ENCODE measurements around the gene NUP37.

DNA sequence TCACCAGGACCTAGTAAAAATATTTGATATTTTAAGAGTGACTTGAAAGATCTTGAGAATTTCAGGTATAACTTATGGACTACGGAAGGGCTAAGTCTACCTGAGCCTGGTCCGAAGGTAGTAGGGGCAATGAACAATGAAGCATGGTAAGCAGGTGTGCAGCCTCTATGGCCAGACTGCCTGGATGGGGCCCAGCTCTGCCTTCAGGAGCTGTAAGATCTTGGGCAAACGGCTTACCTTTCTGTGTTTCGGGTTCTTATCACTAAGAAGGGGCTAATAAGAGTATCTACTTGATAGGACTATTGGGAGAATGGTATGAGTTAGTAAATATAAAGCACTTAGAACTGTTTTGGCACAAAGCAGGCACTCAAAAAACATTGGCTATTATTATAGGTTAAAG, 39.1 kb downstream of the NUP37 start:
- TF ChIP-seq, protein P1, sequence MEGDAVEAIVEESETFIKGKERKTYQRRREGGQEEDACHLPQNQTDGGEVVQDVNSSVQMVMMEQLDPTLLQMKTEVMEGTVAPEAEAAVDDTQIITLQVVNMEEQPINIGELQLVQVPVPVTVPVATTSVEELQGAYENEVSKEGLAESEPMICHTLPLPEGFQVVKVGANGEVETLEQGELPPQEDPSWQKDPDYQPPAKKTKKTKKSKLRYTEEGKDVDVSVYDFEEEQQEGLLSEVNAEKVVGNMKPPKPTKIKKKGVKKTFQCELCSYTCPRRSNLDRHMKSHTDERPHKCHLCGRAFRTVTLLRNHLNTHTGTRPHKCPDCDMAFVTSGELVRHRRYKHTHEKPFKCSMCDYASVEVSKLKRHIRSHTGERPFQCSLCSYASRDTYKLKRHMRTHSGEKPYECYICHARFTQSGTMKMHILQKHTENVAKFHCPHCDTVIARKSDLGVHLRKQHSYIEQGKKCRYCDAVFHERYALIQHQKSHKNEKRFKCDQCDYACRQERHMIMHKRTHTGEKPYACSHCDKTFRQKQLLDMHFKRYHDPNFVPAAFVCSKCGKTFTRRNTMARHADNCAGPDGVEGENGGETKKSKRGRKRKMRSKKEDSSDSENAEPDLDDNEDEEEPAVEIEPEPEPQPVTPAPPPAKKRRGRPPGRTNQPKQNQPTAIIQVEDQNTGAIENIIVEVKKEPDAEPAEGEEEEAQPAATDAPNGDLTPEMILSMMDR (IDR thresholded peaks at IDR 0.05), result no peak
- TF ChIP-seq EP300 (IDR thresholded peaks at IDR 0.05) (no peak), POLR2A (IDR thresholded peaks at IDR 0.05) (no peak)
